GM19193 (cell line): ENCODE measurements around the gene CHST8.

Experiments
- POLR2A ChIP-seq: IDR thresholded peaks from 4 replicates; pipeline ENCODE4 v1.6.1; 2011; ENCODE audit not compliant: insufficient read depth, insufficient read length; ENCODE audit errors: extremely low read depth

CHST8 gene

DNA sequence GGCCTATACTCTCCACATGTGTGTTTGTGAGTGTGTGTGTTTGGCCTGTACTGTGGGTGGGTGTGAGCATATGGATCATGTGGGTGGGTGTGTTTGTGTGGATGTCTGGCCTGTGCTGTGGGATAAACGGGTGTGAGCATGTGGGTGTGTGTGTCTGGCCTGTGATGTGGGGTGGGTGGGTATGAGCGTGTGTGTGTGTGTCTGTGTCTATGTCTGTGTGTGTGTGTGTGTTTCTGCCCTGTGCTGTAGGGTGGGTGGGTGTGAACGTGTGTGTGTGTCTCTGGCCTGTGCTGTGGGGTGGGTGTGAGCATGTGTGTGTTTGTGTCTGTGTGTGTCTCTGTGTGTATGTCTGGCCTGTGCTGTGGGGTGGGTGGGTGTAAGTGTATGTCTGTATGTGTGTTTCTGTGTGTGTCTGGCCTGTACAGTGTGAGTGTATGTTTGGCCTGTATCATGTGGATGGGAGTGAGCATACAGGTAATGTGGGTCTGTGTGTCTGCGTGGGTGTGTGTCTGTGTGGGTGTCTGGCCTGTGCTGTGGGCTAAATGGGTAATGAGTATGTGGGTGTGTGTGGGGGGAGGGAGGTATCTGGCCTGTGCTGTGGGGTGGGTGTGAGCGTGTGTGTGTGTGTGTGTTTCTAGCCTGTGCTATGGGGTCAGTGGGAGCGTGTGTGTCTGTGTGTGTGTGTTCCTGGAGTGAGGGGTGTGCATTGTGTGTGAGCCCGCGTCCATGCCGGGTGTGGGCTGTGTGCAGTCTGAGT, 154.2 kb downstream of the CHST8 start:
- no peak for TF ChIP-seq POLR2A

DNA sequence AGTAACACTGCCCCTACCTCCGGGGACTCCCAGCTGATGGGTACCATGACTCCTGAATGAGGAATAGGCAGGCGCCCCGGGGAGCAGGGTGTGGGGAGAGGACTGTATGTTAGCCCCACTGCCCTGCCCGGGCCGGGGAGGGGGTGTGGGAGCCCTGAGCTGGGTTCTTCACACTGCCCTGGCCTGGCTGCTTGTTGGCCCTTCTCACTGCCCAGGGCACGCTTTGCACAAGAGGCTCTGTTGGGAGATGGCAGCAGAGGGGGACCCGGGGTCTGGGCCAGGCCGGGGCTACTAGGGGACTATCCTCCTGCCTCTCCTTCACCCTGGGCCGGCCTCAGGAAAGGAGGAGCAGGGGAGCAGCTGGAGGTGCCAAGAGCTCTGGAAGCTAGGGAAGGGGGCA, 155.6 kb downstream of the CHST8 start:
- no peak for TF ChIP-seq POLR2A

DNA sequence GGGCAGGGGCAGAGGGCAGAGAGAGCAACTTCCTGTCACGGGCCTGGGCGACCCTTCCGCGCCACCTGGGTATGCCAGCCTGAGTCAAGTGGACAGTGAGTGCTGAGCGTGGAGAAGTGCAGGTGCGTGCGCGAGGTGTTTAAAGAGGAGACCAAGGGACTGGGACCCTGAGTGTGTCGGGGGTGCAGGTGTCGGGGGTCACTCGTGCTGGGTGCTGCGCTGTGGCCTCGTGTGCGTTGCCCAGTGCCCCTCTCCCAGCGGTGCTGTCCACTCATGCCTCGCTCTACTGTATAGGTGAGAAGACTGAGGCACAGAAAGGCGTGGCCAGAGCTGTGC, 156.0 kb downstream of the CHST8 start:
- TF ChIP-seq POLR2A: no peak

DNA sequence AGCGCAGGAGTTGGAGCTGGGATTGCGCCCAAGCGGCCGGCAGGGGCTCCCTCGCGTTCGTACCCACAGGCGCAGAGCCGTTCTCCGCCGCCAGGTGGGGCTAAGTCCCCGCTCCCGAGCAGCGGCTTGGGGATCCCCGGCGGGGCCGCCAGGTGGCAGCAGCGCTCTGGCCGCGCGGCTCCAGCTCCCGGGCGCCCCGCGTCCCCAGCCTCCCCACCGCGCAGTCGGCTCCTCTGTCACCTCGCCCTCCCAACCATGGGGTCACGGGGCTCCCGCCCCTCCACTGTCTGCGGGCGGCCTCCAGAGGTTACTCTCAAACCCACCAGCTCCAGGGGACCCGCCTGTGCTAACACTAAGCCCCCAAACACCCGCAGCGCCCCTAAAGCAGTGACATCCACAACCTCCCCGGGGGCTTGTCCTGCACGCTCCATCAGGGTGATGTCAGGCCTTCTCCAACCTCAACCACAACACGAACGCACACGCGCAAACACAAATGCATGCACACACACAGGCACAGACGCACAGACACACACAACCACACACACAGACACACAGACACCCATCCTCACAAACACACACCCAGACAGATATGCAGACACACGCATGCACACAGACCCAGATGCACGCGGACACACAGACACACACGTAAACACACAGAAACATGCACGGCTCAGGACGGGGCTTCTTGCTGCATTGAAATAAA, 156.5 kb downstream of the CHST8 start:
- no peak for TF ChIP-seq POLR2A

DNA sequence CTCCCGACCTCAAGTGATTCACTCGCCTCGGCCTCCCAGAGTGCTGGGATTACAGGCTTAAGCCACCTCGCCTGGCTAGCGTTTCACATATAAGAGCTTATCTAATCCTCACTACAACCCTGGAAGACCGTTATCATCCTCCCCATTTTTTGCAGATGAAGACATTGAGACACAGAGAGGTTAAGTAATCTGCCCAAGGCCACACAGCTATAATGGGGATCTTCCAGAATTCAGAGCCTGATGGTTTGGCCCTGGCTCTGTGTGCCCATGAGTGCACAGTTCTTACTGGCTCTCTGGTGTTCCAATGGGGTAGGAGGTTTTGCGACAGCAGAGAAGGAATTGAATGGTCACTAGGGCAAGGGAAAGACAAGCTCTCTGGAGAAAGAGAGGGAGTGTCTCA, 158.1 kb downstream of the CHST8 start:
- TF ChIP-seq POLR2A: no peak

DNA sequence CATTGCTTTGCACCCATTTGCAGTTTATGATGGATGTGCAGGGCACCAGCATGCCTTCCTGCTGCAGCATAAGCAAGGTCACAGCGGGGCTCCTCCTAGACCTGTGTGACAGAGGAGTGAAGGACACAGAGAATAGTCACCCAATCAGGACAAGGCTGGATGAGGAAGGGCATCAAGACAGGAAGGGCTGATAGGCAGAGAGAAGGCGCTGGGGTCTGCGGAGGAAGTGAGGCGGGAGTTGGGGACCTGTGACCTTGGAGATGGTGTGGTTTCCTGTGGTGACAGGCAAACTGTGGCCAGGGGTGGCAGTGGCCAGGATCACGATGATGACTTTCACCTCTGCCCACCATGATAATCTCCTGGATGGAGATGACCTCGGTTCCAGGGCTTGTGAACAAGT, 158.5 kb downstream of the CHST8 start:
- TF ChIP-seq POLR2A: no peak

DNA sequence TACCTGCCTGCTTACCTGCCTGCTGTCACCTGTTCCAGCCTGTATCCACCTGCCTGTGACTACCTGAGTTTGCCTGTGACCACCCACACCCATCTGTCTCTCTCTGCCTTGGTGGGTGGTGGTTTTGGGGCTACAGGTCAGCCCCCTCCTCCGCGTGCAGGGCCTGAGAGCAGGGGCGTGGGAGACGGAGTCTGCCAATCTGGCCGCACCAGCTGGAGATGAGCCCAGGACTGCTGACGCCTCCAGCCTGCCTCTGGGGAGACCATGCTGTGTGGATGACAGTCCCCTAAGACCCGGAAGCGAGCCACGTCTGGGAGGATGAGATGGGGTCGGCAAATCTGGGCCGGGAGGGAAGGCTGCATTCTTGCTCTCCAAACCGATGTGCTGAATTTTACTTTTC, 159.0 kb downstream of the CHST8 start:
- TF ChIP-seq POLR2A: no peak

DNA sequence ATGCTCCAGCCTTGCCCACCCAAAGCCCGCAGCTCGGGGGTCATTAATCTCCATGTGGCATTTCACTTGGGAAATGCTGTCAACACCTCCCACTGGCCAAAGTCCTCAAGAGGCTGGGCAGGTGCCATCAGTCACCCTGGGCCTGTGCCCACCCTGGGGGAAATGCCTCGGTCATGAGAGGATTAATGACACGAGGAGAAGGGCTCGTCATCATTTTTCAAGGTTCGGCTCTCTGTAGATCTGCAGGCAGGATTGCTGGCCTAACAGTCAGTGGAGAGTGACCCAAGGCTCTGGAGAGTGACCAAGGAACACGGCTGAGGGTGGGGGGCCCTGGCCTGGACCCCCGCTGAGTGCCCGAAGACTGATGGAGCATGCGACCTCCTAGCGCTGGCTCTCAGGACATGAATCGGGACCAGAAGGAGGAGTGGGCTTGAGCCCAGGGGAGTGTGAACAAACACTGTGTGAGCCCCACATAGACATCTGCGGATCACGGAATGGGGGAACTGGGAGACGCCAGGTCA, 159.7 kb downstream of the CHST8 start:
- TF ChIP-seq POLR2A: no peak

DNA sequence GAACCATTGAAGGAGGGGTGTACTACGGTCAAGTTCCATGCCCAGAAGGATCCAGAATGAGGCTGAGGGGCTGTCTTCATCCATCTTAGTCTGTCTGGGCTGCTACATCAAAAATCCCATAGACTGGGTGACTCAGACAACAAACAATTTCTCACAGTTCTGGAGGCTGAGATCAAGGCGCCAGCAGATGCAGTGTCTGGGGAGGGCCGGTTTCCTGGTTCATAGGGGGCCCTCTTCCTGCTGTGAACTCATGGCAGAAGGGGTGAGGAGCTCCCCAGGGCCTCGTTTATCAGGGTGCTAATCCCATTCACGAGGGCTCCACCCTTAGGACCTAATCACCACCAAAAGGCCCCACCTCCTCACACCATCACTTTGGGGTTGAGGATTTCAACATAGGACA, 160.2 kb downstream of the CHST8 start:
- TF ChIP-seq POLR2A: no peak

DNA sequence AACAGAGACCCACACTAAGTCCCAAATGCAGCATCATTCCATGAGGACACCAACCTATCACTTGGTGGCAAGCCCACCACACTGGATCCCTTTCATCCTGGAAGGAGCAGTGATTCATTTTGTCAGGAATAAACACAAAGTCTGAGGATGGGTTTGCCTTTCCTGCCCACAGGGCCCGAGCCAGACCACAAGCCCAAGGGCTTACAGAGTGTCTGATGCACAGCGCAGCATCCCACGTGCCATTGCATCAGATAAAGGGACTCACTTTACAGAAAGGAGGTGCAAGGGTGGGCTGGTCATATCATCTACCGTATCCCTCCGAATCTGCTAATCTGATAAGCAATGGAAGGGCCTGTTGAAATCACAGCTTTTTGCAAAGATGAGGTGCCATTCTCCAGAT, 162.7 kb downstream of the CHST8 start:
- no peak for TF ChIP-seq POLR2A

DNA sequence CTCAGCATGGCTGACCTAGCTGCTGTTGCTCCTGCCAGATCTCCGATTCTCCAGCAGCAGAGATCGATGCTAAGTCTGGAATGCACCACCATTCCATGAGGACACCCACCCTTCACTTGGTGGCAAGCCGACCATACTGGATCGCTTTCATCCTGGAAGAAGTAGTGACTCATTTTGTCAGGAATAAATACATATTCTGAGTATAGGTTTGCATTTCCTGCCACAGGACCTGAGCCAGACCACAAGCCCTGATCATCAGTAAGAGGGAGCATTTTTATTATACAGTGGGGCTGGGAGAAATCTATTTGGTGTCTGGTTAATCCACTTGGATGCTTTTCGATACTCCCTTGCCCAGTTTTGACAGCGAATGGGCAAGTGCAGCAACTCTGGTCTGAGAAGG, 164.0 kb downstream of the CHST8 start:
- TF ChIP-seq POLR2A: no peak

DNA sequence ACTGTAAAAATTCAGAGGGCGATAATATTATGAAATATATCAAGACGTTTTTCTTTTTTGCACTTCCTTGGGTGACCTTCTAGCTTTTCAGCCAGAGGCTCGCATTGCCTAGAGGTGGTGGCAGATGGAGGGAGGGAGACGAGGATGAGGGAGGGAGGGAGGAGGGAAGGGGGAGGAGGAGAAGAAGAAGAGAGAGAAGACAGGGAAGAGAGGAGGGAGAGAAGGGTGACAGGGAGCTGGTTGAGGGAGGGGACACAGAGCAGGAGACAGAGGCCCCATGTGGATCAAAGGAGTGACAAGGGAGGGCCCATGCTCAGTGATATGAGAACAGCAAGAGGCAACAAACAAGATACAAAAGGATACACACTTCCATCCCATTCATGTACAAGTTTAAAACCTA, 166.9 kb downstream of the CHST8 start:
- no peak for TF ChIP-seq POLR2A

DNA sequence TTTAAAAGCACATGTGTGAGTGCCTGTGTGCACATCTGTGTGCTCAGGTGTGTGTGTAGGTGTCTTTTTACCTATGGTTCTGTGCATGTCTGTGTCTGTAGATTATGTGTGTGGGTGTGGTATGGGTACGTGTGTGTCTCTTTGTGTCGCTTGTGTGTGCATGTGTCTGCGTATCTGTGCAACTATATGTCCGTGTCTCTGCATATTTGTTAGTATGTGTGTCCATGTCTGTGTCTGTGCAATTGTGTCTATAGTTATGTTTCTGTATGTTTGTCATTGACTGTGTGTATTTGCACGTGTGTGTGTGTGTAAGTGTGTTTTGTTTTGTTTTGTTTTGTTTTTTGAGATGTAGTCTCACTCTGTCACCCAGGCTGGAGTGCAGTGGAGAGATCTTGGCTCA, 167.6 kb downstream of the CHST8 start:
- TF ChIP-seq POLR2A: no peak

DNA sequence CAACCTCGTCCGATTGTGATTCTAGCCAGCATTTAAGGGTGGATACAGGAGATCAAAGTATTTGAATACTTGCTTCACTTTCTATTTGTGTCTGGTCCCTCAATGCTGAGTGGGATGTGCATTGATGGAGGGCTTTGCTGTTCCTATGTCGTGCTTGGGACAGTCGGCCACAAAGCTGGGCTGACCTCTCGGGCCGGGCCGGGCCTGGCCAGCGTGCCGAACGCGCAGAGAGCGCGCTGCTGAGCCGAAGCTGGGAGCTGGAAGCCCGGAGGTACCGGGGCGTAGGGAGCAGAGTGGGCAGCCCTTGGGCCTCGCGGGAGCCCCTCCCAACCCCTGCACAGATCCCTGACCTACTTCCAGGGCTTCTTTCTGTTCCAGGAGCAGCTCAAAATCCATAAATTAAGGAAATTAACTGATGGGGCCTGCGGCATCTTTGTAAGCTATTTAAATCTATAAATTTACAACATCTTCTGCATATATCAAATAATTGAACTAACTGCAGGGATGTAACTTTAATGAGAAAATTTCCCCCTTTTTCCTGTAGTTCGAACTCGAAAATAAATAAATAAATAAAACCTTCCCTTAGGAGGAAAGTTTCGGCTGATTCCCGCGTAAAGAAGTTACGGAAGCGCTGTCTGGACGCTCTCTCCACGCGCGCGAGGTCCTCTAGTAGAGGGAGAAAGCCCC, 173.1 kb downstream of the CHST8 start:
- no peak for TF ChIP-seq POLR2A

DNA sequence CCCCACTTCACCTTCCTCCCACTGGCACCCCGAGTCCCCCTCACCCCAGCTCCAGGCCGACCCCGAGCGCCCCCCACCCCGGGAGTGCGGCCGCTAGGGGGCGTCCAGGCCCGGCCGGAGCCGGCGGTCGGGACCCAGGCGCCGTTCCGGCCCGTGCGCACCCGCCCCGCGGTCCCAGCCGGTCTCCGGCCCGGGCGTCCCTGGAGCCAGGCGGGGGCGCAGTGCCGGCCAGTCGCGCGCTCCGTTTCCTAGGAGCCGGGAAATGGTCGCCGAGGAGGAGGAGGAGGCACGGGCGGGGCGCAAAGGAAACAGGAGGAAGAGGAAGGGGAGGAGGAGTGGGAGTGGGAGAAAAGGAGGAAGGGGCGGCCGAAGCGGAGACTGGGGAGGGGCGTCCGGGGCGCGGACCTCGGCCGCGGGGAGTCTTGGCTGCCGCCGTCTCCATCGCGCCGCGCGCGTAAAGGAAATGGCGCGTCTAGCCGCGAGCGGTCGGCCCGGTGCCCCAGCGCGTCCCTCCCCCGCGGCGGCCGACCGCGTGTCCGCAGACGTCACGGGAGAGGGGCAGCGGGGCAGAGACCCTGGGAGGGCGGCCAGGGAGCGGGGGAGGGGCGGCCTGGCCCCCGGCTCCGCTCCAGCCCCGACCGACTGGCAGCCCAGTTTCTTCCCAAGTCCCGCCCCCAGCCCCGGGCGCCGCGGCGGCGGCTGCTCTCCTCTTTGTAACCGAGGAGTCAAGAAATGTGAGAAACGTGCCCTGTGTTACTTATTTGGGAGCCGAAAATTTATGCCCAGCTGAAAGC, 173.8 kb downstream of the CHST8 start:
- no peak for TF ChIP-seq POLR2A
